A172 (cell line): ENCODE data around the gene ZNF785. TPM values are rescaled to one million over a fixed set of nuclear protein-coding genes. Genes with fewer than 3 reads are reported as not detected.
A peak's percentile ranks its signal among the peaks of the same experiment; 100 is the strongest.
"Not testable (repeated sequence)": the region's sequence is repeated elsewhere in the genome, so short reads cannot be mapped to it uniquely, and the experiment has no call there.

Source experiments
- DNase-seq: peaks from one replicate; pipeline ENCODE4 v3.0.0-alpha.2; 2015; ENCODE audit warnings: low spot score
- total RNA-seq: library from RNA; depleted of rRNA; stranded (reverse); fragments of >200 nt; shearing (Covaris generic); gene quantifications from 2 replicates; pipeline ENCODE4 v1.2.3, GENCODE V29; 2014

The ZNF785 gene
- total RNA-seq, 1 experiment from 2014 or later = not detected

- no peak for DNase-seq
These were observed 17.2 kb upstream of the ZNF785 start for GRCh38 chr16:30602616-30603277.

DNA sequence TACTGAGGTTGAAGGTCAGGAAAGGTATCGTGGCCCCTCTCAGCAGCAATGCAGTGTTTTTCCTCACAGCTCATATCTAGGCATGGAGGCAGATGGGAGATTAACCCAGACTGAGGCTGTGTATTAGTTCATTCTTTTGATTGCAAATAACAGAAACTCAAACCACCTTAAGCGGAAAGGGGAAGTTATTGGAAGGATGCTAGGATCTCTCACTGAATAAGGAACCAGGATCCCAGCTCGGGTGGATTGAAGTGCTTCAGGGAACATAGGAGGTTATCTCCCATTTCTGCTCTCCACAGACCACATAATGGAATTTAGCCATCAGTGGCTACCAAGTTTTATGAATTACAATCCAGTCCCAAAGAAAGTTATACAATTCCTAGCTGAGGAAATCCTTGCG, 16.5 kb upstream of the ZNF785 start:
- DNase-seq = no peak

- DNase-seq = no peak
These were observed 15.4 kb upstream of the ZNF785 start for GRCh38 chr16:30600929-30601328.

- DNase-seq = no peak
These were observed 14.7 kb upstream of the ZNF785 start for GRCh38 chr16:30600215-30600614.

DNA sequence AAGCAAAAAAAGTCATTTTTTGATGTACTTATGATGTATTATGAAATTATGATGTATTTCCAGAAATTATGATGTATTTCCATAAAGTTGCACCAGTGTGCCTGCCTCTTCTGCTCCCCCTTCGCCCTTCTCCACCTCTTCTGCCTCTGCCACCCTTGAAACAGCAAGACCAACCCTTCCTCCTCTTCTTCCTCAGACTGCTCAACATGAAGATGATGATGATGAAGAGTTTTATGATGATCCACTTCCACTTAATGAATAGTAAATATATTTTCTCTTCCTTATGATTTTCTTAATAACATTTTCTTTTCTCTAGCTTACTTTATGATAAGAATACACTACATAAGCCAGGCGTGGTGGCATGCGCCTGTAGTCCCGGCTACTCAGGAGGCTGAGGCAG, 7.4 kb upstream of the ZNF785 start:
- DNase-seq = no peak

- DNase-seq = not testable (repeated sequence)
These were observed 5.4 kb upstream of the ZNF785 start for GRCh38 chr16:30590869-30591268.

DNA sequence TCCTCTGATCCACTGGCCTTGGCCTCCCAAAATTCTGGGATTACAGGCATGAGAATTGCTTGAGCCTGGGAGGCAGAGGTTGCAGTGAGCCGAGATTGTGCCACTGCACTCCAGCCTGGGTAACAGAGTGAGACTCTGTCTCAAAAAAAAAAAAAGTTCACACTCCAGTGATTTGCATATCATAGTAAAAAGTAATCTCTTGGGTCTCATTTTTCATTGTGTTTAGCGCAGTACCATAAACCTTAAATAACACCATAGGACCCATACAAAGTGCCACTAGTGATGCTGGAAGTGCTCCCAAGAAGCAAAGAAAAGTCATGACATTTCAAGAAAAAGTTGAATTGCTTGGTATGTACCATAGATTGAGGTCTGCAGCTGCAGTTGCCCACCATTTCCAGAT, 4.1 kb upstream of the ZNF785 start:
- not testable (repeated sequence) for DNase-seq

DNA sequence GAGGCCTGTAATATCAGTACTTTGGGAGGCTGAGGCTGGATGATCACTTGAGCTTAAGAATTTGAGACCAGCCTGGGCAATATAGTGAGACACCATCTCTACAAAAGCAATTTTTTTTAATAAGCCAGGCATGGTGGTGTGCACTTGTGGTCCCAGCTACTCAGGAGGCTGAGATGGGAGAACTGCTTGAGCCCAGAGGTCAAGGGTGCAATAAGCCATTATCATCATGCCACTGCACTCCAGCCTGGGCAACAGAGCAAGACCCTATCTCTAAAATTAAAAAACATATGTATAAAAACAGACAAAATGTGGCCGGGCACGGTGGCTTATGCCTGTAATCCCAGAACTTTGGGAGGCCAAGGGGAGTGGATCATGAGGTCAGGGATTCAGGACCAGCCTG, 3.2 kb upstream of the ZNF785 start:
- no peak for DNase-seq

DNA sequence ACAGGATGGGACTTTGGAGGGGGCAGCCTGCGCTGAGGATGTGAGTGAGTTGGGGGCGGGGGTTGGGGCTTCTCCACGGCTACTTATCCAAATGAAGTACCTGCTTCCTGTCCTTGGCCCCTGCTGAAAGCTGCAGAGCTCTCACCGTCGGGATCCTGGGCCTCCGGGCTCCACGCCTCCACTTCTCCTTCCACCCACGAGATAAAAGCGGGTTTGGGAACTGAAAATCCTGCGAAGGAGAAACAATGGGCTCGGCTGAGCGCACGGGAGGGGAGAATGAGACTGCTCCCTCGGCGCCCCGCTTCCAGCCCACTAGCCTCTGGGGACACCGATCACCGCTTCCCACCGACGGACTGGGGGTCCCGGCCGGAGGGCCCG, 486 bp downstream of the ZNF785 start:
- DNase-seq = no peak

GRCh38 chr16:30582611-30583340, 2.7 kb downstream of the ZNF785 start:
- DNase-seq = no peak

GRCh38 chr16:30581457-30581856, 4.0 kb downstream of the ZNF785 start:
- DNase-seq = no peak

- no peak for DNase-seq
These were observed 10.8 kb downstream of the ZNF785 start for GRCh38 chr16:30574678-30575077.

DNA sequence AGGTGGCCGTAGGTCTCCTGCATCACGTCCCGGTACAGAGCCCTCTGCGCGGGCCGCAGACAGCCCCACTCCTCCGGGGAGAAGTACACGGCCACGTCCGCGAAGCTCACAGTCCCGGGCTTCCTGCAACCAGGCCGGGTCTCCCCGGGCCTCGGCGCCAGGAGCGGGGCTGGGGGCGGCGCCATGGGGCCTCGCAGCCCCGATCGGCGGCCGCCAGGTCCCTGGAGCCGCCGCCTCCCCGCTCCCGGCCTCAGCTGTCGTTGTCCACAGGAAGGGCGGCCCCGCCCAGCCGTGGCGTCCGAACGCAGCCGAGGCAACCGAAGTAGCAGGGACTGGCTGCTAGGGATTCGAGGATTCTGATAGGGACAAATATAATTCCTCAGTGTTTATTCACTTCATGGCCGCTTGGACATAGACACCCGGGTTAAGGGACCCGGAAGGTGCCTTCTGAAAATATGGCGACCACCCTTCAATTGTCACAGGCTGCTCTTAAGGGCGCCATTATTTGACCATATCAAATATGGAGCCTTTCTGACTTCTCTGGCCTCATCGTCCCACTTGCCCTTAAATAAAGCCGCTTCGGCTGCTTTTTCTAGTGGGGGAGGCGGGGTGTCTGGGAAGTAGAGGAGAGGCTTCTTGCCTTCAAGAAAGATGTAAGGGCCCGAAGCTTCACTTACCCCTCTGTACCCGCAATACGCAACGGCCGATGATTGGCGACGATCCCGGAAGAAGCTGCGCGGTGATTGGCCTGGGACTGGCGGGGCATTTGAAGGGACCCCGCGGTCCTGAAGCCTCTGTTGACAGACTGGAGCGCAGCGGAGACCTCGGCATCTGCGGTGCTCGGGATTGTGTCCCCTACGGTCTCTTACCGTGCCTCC, 13.8 kb downstream of the ZNF785 start, which contains the start of gene ZNF688:
TSS of gene ZNF688 (minus strand) at position 270 of the 878 bp plus-strand sequence. CDS start at position 185, 85 bp downstream.
- DNase-seq = peak; percentile 95

DNA sequence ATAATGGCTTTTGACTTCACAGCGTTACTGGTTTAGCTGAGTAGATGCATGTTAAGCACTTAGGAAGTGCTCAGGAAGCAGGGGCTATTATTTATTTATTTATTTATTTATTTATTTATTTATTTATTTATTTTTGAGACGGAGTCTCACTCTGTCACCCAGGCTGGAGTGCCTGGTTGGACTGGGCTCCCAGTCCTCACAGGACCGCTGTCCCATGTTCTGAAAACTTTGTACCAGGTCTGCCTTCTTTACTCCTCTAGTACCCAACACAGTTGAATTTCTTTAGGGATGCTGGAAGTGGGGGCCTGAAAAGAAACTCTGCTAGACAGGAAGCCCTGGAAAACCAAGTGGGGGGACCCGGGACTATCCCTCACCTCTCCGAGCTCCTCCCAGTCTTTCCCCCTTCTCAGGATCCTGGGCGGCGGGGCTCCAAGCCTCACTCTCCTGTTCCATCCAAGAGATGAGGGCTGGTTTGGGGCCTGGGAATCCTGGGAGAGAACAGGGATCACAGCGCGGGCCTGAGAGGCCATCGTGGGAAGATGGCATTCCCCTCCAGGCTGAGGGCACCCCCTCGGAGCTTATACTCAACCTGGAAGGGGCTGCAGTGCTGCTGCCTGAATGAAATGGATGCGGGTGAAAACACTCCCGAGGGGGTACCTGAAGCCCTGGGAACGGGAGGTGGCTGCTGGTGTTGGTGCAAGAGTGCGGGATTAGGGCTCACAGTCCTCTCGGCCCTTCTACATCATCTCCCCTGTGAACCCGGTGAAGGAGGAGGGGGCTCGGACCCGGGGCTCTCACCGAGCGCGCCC, 14.7 kb downstream of the ZNF785 start:
- no peak for DNase-seq

DNA sequence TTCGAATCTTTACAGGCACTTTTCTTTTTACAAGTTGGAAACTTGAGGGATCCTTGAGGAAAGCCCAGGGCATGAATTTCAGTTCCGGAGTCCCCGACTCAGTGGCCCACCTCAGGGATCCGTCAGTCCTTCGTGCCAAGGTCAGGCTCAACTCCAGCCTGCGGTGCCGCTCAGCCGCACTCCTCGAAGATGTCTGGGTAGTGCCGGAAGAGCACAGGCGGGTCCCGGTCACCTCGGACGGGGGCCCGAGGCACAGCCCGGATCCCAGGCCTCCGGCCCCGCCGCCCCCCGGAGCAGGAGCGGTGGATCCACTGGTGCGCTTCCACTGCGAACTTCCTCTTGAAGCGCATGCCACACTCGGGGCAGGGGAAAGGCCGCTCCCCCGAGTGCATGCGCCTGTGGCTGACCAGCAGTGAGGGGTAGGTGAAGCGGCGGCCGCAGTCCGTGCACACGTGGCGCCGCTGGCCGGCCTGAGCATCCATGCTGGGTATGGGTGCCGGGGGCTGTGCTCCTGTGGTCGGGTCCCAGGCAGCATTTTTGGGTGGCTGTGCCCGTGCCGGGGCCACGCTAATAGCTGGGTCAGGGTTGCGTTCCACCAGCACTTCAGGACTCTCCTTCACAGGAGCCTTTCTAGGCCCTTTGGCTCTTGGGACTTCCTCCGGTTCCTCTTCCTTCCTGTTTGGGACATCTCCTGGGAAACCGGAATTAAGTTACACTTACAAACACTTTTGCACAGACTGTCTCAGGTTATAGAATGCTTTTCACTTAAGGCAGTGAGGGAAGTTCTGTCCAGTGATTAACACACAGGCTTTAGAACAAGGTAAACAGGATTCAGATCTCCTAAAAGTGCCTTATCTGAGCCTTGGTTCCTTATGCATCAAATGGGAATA, 15.5 kb downstream of the ZNF785 start:
- DNase-seq = no peak

- no peak for DNase-seq
These were observed 16.2 kb downstream of the ZNF785 start for GRCh38 chr16:30569281-30569680.

DNA sequence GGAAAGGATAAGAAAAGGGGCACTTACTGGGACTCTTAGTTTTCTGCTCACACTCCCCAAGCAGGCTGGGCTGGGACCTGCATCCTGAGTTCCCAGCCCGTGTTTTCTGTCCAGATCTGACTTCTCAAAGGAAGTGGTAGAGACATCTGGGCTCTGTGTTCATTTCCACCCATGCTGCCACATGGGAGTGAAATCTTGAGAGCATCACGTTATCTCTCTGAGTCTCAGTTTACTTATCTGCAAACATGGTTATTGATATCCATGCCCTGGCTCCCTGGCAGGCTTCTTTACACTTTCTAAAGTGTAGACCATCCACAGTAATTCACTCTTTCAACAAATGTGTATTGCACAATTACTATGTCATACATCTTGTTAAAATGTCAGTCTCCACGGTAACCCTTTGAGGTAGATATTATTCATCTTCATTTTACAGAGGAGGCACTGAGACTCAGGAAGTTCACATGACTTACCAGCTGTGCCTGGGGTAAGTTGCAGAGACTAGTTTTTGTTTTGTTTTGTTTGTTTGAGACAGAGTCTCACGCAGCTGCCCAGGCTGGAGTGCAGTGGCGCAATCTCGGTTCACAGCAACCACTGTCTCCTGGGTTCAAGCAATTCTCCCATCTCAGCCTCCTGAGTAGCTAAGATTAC, 17.4 kb downstream of the ZNF785 start:
- peak; percentile 77 for DNase-seq

- peak; percentile 47 for DNase-seq
These were observed 18.1 kb downstream of the ZNF785 start for GRCh38 chr16:30567160-30567990.

GRCh38 chr16:30566531-30566930, 19.0 kb downstream of the ZNF785 start:
- DNase-seq = no peak
